Naive thymus-derived CD8-positive, alpha-beta T cell (primary cell): Measurements from ENCODE around the gene PLK4. TPM values are rescaled to one million over a fixed set of nuclear protein-coding genes. Genes with fewer than 3 reads are reported as not detected.
"Not testable (repeated sequence)": the region's sequence is repeated elsewhere in the genome, so short reads cannot be mapped to it uniquely, and the experiment has no call there.

Experiments used
- ATAC-seq, 2 donors: fragments of 150-1000 bp; cut with Tn5 transposase in 1 of 2; sonication (Bioruptor Pico), chemical (Tn5 transposase) in 1 of 2; 1 replicate in 1 of 2; 2 replicates in 1 of 2; pipeline ENCODE4 v1.10.0; 2021; ENCODE audit warnings: mild to moderate bottlenecking in 2 of 2, moderate library complexity in 2 of 2
- POLR2A ChIA-PET: fragments of 350-600 bp; sonication (Branson Sonifier 250); formaldehyde crosslinking; loops from one replicate; lab custom pipeline; 2021; ENCODE audit warnings: antibody characterized with exemption; lab: Charles Lee
- DNase-seq, 10 donors: peaks; one replicate each; pipeline versions ENCODE4 v3.0.0 to v3.0.0-alpha.2; 2020 to 2022
- H3K27ac Mint-ChIP-seq, 10 donors: one replicate each; pipeline ENCODE4 v1.8.0; 2020 to 2022; ENCODE audit warnings: mild to moderate bottlenecking in 10 of 10, mixed read lengths in 10 of 10, moderate library complexity in 4 of 10, inconsistent platforms in 1 of 10
- H3K27me3 Mint-ChIP-seq, 5 donors: one replicate each; pipeline ENCODE4 v1.8.0; 2021 to 2022; ENCODE audit warnings: mixed read lengths in 5 of 5
- H3K36me3 Mint-ChIP-seq, 3 donors: one replicate each; pipeline ENCODE4 v1.8.0; 2020 to 2022; ENCODE audit warnings: mixed read lengths in 3 of 3, mild to moderate bottlenecking in 2 of 3, inconsistent platforms in 1 of 3
- H3K4me1 Mint-ChIP-seq, 4 donors: one replicate each; pipeline ENCODE4 v1.8.0; 2021 to 2022; ENCODE audit warnings: mixed read lengths in 4 of 4
- H3K4me3 Mint-ChIP-seq, 10 donors: one replicate each; pipeline ENCODE4 v1.8.0; 2020 to 2022; ENCODE audit warnings: mild to moderate bottlenecking in 10 of 10, mixed read lengths in 10 of 10, moderate library complexity in 6 of 10, inconsistent platforms in 1 of 10
- H3K9me3 Mint-ChIP-seq, 9 donors: one replicate each; pipeline ENCODE4 v1.8.0; 2020 to 2022; ENCODE audit warnings: mixed read lengths in 9 of 9, mild to moderate bottlenecking in 3 of 9, inconsistent platforms in 1 of 9, moderate library complexity in 1 of 9
- polyA plus RNA-seq, 3 donors: library from polyadenylated mRNA; unstranded; fragments of 300-500 nt; fragmentation: Illumina TruSeq; gene quantifications; one replicate each; pipeline ENCODE4 v1.2.3, GENCODE V29; 2021
- total RNA-seq, 8 experiments: library from RNA in 2 of 8; stranded (reverse) in 2 of 8; gene quantifications; one replicate each; pipeline ENCODE4 v1.2.3 and lab custom pipeline; 2021 to 2026

PLK4 gene
- total and polyA plus RNA-seq, 5 experiments from 2014 or later = 0.96 to 2.8 (median 2.0) TPM

GRCh38 chr4:127920521-127920920 lies 39.8 kb downstream of the PLK4 start:
- H3K27me3 Mint-ChIP-seq = no peaks in the 10 kb centered on the region
- H3K36me3 Mint-ChIP-seq = peaks cover 8 to 60% (median 50%) of the 10 kb centered on the region in 3 donors
- H3K9me3 Mint-ChIP-seq = no peaks in the 10 kb centered on the region
- DNase-seq (no peak), ATAC-seq (no peak)
- no peak overlapping the region for H3K4me3 Mint-ChIP-seq
- H3K4me1 Mint-ChIP-seq = peaks cover 0 to 5% (median 4%) of the 10 kb centered on the region in 4 donors
- POLR2A ChIA-PET = no interaction called here
- H3K27ac Mint-ChIP-seq = no peak overlapping the region

- H3K36me3 Mint-ChIP-seq = peaks cover 8 to 69% (median 53%) of the 10 kb centered on the region in 3 donors
- ATAC-seq (no peak), DNase-seq (no peak)
- H3K4me3 Mint-ChIP-seq = no peak overlapping the region
- POLR2A ChIA-PET = no interaction called here
- H3K27ac Mint-ChIP-seq = no peak overlapping the region
- no peaks in the 10 kb centered on the region for H3K27me3 Mint-ChIP-seq
- H3K9me3 Mint-ChIP-seq = peaks cover 0 to 4% (median 0%) of the 10 kb centered on the region in 9 donors
- H3K4me1 Mint-ChIP-seq = peaks cover 0 to 8% (median 5%) of the 10 kb centered on the region in 4 donors
Measured at GRCh38 chr4:127922226-127922625, 41.5 kb downstream of the PLK4 start.

- H3K9me3 Mint-ChIP-seq, H3K27ac Mint-ChIP-seq, POLR2A ChIA-PET, ATAC-seq, H3K4me1 Mint-ChIP-seq, DNase-seq, H3K4me3 Mint-ChIP-seq, H3K27me3 Mint-ChIP-seq: not testable (repeated sequence)
- peaks cover 0 to 68% (median 54%) of the 10 kb centered on the region in 3 donors for H3K36me3 Mint-ChIP-seq
Measured at GRCh38 chr4:127925720-127926119, 45.0 kb downstream of the PLK4 start.

- H3K4me3 Mint-ChIP-seq = no peak overlapping the region
- H3K9me3 Mint-ChIP-seq = peaks cover 0 to 4% (median 0%) of the 10 kb centered on the region in 9 donors
- H3K36me3 Mint-ChIP-seq = peaks cover 0 to 45% (median 32%) of the 10 kb centered on the region in 3 donors
- H3K27ac Mint-ChIP-seq = no peak overlapping the region
- H3K4me1 Mint-ChIP-seq = peaks cover 0 to 6% (median 4%) of the 10 kb centered on the region in 4 donors
- POLR2A ChIA-PET = interaction anchor here (0.6 kb wide), 1 partner anchor 27 kb away, joined by 5 read pairs; no protein-coding TSS in a partner anchor
- no peaks in the 10 kb centered on the region for H3K27me3 Mint-ChIP-seq
- no peak for ATAC-seq
- no peak for DNase-seq
Measured at GRCh38 chr4:127930175-127930574, 49.5 kb downstream of the PLK4 start.

- H3K27me3 Mint-ChIP-seq, ATAC-seq, H3K4me1 Mint-ChIP-seq, POLR2A ChIA-PET, H3K9me3 Mint-ChIP-seq, H3K27ac Mint-ChIP-seq, H3K4me3 Mint-ChIP-seq, DNase-seq: not testable (repeated sequence)
- H3K36me3 Mint-ChIP-seq = peaks cover 0 to 38% (median 18%) of the 10 kb centered on the region in 3 donors
Measured at GRCh38 chr4:127931836-127932235, 51.1 kb downstream of the PLK4 start.

GRCh38 chr4:127936974-127937373 lies 56.3 kb downstream of the PLK4 start:
- POLR2A ChIA-PET = no interaction called here
- Mint-ChIP-seq H3K9me3 (no peaks in the 10 kb centered on the region), H3K27ac (peak overlapping the region in 3 of 10 donors; percentile 2 to 40 (median 15)), H3K36me3 (peaks cover 8 to 40% (median 9%) of the 10 kb centered on the region in 3 donors), H3K27me3 (no peaks in the 10 kb centered on the region), H3K4me3 (no peak overlapping the region), H3K4me1 (peaks cover 0 to 6% (median 0%) of the 10 kb centered on the region in 4 donors)
- no peak for DNase-seq
- ATAC-seq = no peak

Other genes with a start within 250 kb of the PLK4 start
- under 1 TPM; 0.60 to 0.80 TPM for gene INTU, start 247.9 kb upstream of the PLK4 start, total RNA-seq
- gene INTU, start 247.9 kb upstream of the PLK4 start, polyA plus RNA-seq = under 1 TPM in 1 of 3 donors, not detected in 2; 0.14 TPM
- not detected for gene SLC25A31, start 150.5 kb upstream of the PLK4 start, total RNA-seq
- not detected for gene SLC25A31, start 150.5 kb upstream of the PLK4 start, polyA plus RNA-seq
- not detected for gene HSPA4L, start 98.6 kb upstream of the PLK4 start, total RNA-seq
- gene HSPA4L, start 98.6 kb upstream of the PLK4 start, polyA plus RNA-seq = under 1 TPM in 1 of 3 donors, not detected in 2; 0.32 TPM
- gene MFSD8, start 84.3 kb downstream of the PLK4 start, total RNA-seq = 10 to 100 TPM; 43.0 to 44.3 TPM
- gene MFSD8, start 84.3 kb downstream of the PLK4 start, polyA plus RNA-seq = 1 to 10 TPM; 5.8 to 7.8 (median 7.6) TPM
- 10 to 100 TPM; 27.5 to 27.6 TPM for gene ABHD18, start 84.5 kb downstream of the PLK4 start, total RNA-seq
- 10 to 100 TPM in 1 of 3 donors, 1 to 10 TPM in 2; 6.8 to 14.6 (median 9.0) TPM for gene ABHD18, start 84.5 kb downstream of the PLK4 start, polyA plus RNA-seq
- 10 to 100 TPM; 12.9 to 14.0 TPM for gene LARP1B, start 180.4 kb downstream of the PLK4 start, total RNA-seq
- gene LARP1B, start 180.4 kb downstream of the PLK4 start, polyA plus RNA-seq = 1 to 10 TPM; 2.9 to 4.0 (median 3.9) TPM